MM.1S (cell line): ENCODE data around the gene SERPINI1.

Source experiments
- DNase-seq: peaks from one replicate; pipeline ENCODE4 v3.0.0-alpha.2; 2015
- H2AFZ ChIP-seq: fragments of 300-600 bp; sonication (generic); 2 replicates; pipeline ENCODE4 v1.6.0; 2016; ENCODE audit warnings: antibody characterized with exemption, low read length
- H3F3A ChIP-seq: fragments of 300-600 bp; sonication (generic); 2 replicates; pipeline ENCODE4 v1.6.1; 2016; ENCODE audit warnings: mild to moderate bottlenecking, antibody characterized with exemption, low read length, moderate library complexity, mixed read lengths; ENCODE audit not compliant: insufficient read depth
- H3K27ac ChIP-seq: fragments of 300-600 bp; sonication (generic); 2 replicates; pipeline ENCODE4 v1.5.1; 2016; ENCODE audit warnings: mild to moderate bottlenecking, low read length
- H3K27me3 ChIP-seq: fragments of 300-600 bp; sonication (generic); replicated peaks from 2 replicates; pipeline ENCODE4 v1.6.0; 2016; ENCODE audit warnings: low read length; ENCODE audit not compliant: insufficient read depth
- H3K36me3 ChIP-seq: fragments of 300-600 bp; sonication (generic); replicated peaks from 2 replicates; pipeline ENCODE4 v1.6.1; 2016; ENCODE audit warnings: mild to moderate bottlenecking, low read length, mixed read lengths; ENCODE audit not compliant: insufficient read depth
- H3K4me1 ChIP-seq: fragments of 300-600 bp; sonication (generic); 2 replicates; pipeline ENCODE4 v1.6.1; 2016; ENCODE audit warnings: low read length, mixed read lengths
- H3K4me2 ChIP-seq: fragments of 300-600 bp; sonication (generic); 2 replicates; pipeline ENCODE4 v1.6.0; 2016; ENCODE audit warnings: low read depth, low read length
- H3K4me3 ChIP-seq: fragments of 300-600 bp; sonication (generic); 2 replicates; pipeline ENCODE4 v1.5.1; 2016; ENCODE audit warnings: low read length, mixed read lengths
- H3K79me2 ChIP-seq: fragments of 300-600 bp; sonication (generic); 2 replicates; pipeline ENCODE4 v1.6.1; 2016; ENCODE audit warnings: mixed run types, low read length, mixed read lengths
- H3K9ac ChIP-seq: fragments of 300-600 bp; sonication (generic); 2 replicates; pipeline ENCODE4 v1.6.1; 2016; ENCODE audit warnings: low read length, mixed read lengths
- H3K9me2 ChIP-seq: fragments of 300-600 bp; sonication (generic); replicated peaks from 2 replicates; pipeline ENCODE4 v1.6.1; 2016; ENCODE audit warnings: mild to moderate bottlenecking, low read length, mixed read lengths; ENCODE audit not compliant: insufficient read depth
- H3K9me3 ChIP-seq: fragments of 300-600 bp; sonication (generic); replicated peaks from 2 replicates; pipeline ENCODE4 v1.6.1; 2016; ENCODE audit warnings: mild to moderate bottlenecking, low read length, mixed read lengths; ENCODE audit not compliant: insufficient read depth
- H4K20me1 ChIP-seq: fragments of 300-600 bp; sonication (generic); 2 replicates; pipeline ENCODE4 v1.6.1; 2016; ENCODE audit warnings: mild to moderate bottlenecking, low read length, moderate library complexity, mixed read lengths; ENCODE audit not compliant: insufficient read depth
- CTCF ChIP-seq: fragments of 300-600 bp; sonication (generic); IDR thresholded peaks from 2 replicates; pipeline ENCODE4 v1.5.1; 2016; ENCODE audit warnings: antibody characterized with exemption, low read length, mixed read lengths
- EZH2 ChIP-seq: fragments of 300-600 bp; sonication (generic); optimal IDR thresholded peaks from 2 replicates; pipeline ENCODE3; 2017; ENCODE audit warnings: low read depth, mild to moderate bottlenecking, antibody characterized with exemption, low read length, mixed read lengths
- EZH2phosphoT487 ChIP-seq: fragments of 300-600 bp; sonication (generic); IDR thresholded peaks from 2 replicates; pipeline ENCODE4 v1.6.1; 2018; ENCODE audit warnings: antibody characterized with exemption, low read length

Gene SERPINI1

GRCh38 chr3:167736264-167736787 lies 805 bp downstream of the SERPINI1 start:
- Histone ChIP-seq H3K4me2 (peak overlapping the region; percentile 87), H4K20me1 (peaks cover 10% of the 10 kb centered on the region; the same call in 1 of the 2 replicates), H2AFZ (peak overlapping the region; percentile 95), H3K79me2 (peaks cover 68% of the 10 kb centered on the region), H3K36me3 (no peaks in the 10 kb centered on the region), H3K4me3 (peak overlapping the region; percentile 86), H3F3A (peaks cover 23% of the 10 kb centered on the region), H3K4me1 (peaks cover 26% of the 10 kb centered on the region; the same call in 1 of the 2 replicates), H3K9me2 (no peaks in the 10 kb centered on the region), H3K27me3 (no peaks in the 10 kb centered on the region), H3K27ac (no peak overlapping the region), H3K9ac (peak overlapping the region; percentile 61; the same call in 1 of the 2 replicates), H3K9me3 (no peaks in the 10 kb centered on the region)
- TF ChIP-seq CTCF, result no peak
- TF ChIP-seq EZH2phosphoT487, result no peak
- no peak for TF ChIP-seq EZH2
- DNase-seq, result no peak

DNA sequence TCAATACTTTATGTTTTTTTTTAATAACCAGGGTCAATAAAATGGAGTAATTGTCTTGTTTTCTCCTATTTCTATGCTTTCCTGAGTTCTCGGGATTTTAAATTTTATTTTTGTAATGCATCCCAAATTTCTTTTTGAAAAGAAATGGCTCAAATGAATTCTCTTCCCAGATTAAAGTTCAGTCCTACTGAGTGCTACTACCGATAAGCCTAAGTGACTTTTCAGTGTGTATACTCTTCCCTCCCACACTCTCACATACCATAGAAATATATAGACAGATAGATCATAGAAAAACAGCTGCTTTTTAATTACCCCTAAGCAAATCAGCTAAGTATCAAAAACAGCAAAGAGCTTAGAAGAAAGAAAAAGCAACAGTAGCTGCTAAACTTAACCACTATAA lies 1.5 kb downstream of the SERPINI1 start:
- Histone ChIP-seq H3K9me2 (no peaks in the 10 kb centered on the region), H3K4me2 (peak overlapping the region; percentile 87), H3K9ac (0 out of 2 replicates have a peak overlapping the region, but pooled peaks have one; percentile 61), H3F3A (peaks cover 23% of the 10 kb centered on the region), H3K4me3 (peak overlapping the region; percentile 86), H4K20me1 (0 out of 2 replicates have a peak, but pooled peaks cover 5% of the 10 kb centered on the region), H3K27ac (no peak overlapping the region), H3K9me3 (no peaks in the 10 kb centered on the region), H3K27me3 (no peaks in the 10 kb centered on the region), H3K4me1 (peaks cover 26% of the 10 kb centered on the region; the same call in 1 of the 2 replicates), H3K36me3 (no peaks in the 10 kb centered on the region), H2AFZ (no peak overlapping the region), H3K79me2 (peaks cover 65% of the 10 kb centered on the region)
- DNase-seq, result no peak
- TF ChIP-seq EZH2 (no peak), EZH2phosphoT487 (no peak), CTCF (no peak)

DNA sequence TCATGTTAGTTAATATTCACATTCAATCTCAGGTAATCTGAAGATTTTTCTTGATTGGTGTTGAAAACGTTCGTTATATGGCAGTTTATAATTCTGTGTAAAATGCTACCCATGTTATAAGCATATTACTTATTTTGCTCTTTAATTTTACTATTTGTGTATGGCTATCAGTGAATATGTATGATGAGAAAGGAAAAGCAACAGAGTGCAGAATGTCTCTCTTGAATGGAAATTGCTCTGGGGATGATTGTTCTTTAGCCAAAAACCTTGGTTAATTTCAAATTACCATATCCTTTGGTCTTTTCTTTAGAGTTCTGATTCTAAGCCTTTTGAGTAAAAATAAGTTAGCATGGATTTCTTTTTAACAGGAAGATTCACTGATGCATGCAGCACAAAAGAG lies 2.5 kb downstream of the SERPINI1 start:
- Histone ChIP-seq H3K36me3 (no peaks in the 10 kb centered on the region), H3F3A (peaks cover 23% of the 10 kb centered on the region), H3K9me3 (no peaks in the 10 kb centered on the region), H3K4me3 (no peak overlapping the region), H3K9me2 (no peaks in the 10 kb centered on the region), H3K27ac (no peak overlapping the region), H3K79me2 (peaks cover 55% of the 10 kb centered on the region), H3K27me3 (no peaks in the 10 kb centered on the region), H3K4me1 (peaks cover 20% of the 10 kb centered on the region; the same call in 1 of the 2 replicates), H3K9ac (no peak overlapping the region), H3K4me2 (no peak overlapping the region), H4K20me1 (no peaks in the 10 kb centered on the region), H2AFZ (no peak overlapping the region)
- TF ChIP-seq EZH2phosphoT487, result no peak
- no peak for DNase-seq

DNA sequence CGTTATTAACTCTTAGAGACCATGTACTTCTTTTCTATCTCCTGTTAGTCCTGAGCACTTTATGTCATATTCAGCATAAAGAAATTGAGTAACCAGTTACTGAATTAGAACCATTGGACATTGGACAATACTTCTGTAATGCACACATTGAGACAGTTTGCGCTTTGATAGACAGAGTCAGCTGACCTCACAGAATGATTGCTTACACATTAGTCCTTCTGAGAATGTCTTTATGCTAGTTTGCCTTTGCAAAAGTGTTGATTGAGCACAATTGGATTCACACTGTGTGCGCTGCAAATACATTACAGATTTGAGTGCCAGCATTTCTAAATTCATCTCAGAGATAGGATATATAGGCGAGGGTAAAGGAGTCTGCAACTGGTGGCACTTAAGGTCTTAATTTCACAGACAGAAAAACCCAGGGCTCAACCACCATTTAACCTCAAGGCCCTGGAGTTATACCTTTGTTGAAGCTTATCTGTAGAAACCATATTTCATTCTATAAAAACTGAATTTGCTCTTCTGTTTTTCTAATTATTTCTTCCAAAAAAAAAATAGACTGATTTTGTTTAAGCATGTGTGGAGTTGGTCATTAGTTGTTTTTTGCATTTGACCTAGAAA lies 3.8 kb downstream of the SERPINI1 start:
- TF ChIP-seq EZH2phosphoT487 (no peak), CTCF (no peak), EZH2 (no peak)
- H3K4me1 ChIP-seq, result peaks cover 14% of the 10 kb centered on the region; the same call in 1 of the 2 replicates
- H3K9me3 ChIP-seq, result no peaks in the 10 kb centered on the region
- H3K9ac ChIP-seq, result no peak overlapping the region
- no peaks in the 10 kb centered on the region for H4K20me1 ChIP-seq
- H3K4me2 ChIP-seq, result no peak overlapping the region
- H3K79me2 ChIP-seq, result peaks cover 42% of the 10 kb centered on the region
- H3K27me3 ChIP-seq, result no peaks in the 10 kb centered on the region
- H3K9me2 ChIP-seq, result no peaks in the 10 kb centered on the region
- H3K27ac ChIP-seq, result no peak overlapping the region
- no peak overlapping the region for H2AFZ ChIP-seq
- H3K36me3 ChIP-seq, result no peaks in the 10 kb centered on the region
- H3F3A ChIP-seq, result peaks cover 17% of the 10 kb centered on the region
- no peak for DNase-seq
- no peak overlapping the region for H3K4me3 ChIP-seq
